ENCODE measurements around the gene ZNF165.
"Not testable (repeated sequence)": the region's sequence is repeated elsewhere in the genome, so short reads cannot be mapped to it uniquely, and the experiment has no call there.

The ZNF165 gene

GRCh38 chr6:28080381-28080630 lies at the start of gene ZNF165:
Gene ZNF165, plus strand, starts transcription at chr6:28080568. Its CDS starts 4,913 bp downstream, at chr6:28085481.
- not testable (repeated sequence) for DNase-seq (ENCODE audit: low read depth in 2 of 2, low spot score in 1 of 2)

- no peak for DNase-seq (ENCODE audit: low read depth in 2 of 2, low spot score in 1 of 2)
Measured at GRCh38 chr6:28053584-28053983, 26.8 kb upstream of the ZNF165 start.

- no peak for DNase-seq (ENCODE audit: low read depth in 2 of 2, low spot score in 1 of 2)
Measured at GRCh38 chr6:28060405-28060804, 20.0 kb upstream of the ZNF165 start.

GRCh38 chr6:28064272-28064671 lies 16.1 kb upstream of the ZNF165 start:
- DNase-seq (ENCODE audit: low read depth in 2 of 2, low spot score in 1 of 2), result no peak

GRCh38 chr6:28068067-28068466 lies 12.3 kb upstream of the ZNF165 start:
- no peak for DNase-seq (ENCODE audit: low read depth in 2 of 2, low spot score in 1 of 2)

- not testable (repeated sequence) for DNase-seq (ENCODE audit: low read depth in 2 of 2, low spot score in 1 of 2)
Measured at GRCh38 chr6:28070968-28071367, 9.4 kb upstream of the ZNF165 start.

GRCh38 chr6:28078050-28078449 lies 2.3 kb upstream of the ZNF165 start:
- DNase-seq (ENCODE audit: low read depth in 2 of 2, low spot score in 1 of 2), result no peak

- DNase-seq (ENCODE audit: low read depth in 2 of 2, low spot score in 1 of 2), result no peak
Measured at GRCh38 chr6:28078836-28079235, 1.5 kb upstream of the ZNF165 start.

- DNase-seq (ENCODE audit: low read depth in 2 of 2, low spot score in 1 of 2), result peak; percentile 81 to 83
Measured at GRCh38 chr6:28080631-28081485, 490 bp downstream of the ZNF165 start.

GRCh38 chr6:28081486-28081751 lies 1.1 kb downstream of the ZNF165 start:
- DNase-seq (ENCODE audit: low read depth in 2 of 2, low spot score in 1 of 2), result peak in 1 of 2 donors; percentile 4

GRCh38 chr6:28082939-28083338 lies 2.6 kb downstream of the ZNF165 start:
- DNase-seq (ENCODE audit: low read depth in 2 of 2, low spot score in 1 of 2), result no peak

GRCh38 chr6:28089054-28089453 lies 8.7 kb downstream of the ZNF165 start:
- no peak for DNase-seq (ENCODE audit: low read depth in 2 of 2, low spot score in 1 of 2)

GRCh38 chr6:28090917-28091586 lies 10.7 kb downstream of the ZNF165 start:
- DNase-seq (ENCODE audit: low read depth in 2 of 2, low spot score in 1 of 2), result no peak

- not testable (repeated sequence) for DNase-seq (ENCODE audit: low read depth in 2 of 2, low spot score in 1 of 2)
Measured at GRCh38 chr6:28102222-28102621, 21.9 kb downstream of the ZNF165 start.

- not testable (repeated sequence) for DNase-seq (ENCODE audit: low read depth in 2 of 2, low spot score in 1 of 2)
Measured at GRCh38 chr6:28102699-28103098, 22.3 kb downstream of the ZNF165 start.

GRCh38 chr6:28104392-28105244 lies 24.2 kb downstream of the ZNF165 start:
- DNase-seq (ENCODE audit: low read depth in 2 of 2, low spot score in 1 of 2), result peak; percentile 61 to 67

- DNase-seq (ENCODE audit: low read depth in 2 of 2, low spot score in 1 of 2), result no peak
Measured at GRCh38 chr6:28105245-28105639, 24.9 kb downstream of the ZNF165 start.

GRCh38 chr6:28107506-28107905 lies 27.1 kb downstream of the ZNF165 start:
- DNase-seq (ENCODE audit: low read depth in 2 of 2, low spot score in 1 of 2), result no peak

- no peak for DNase-seq (ENCODE audit: low read depth in 2 of 2, low spot score in 1 of 2)
Measured at GRCh38 chr6:28111964-28112363, 31.6 kb downstream of the ZNF165 start.

- DNase-seq (ENCODE audit: low read depth in 2 of 2, low spot score in 1 of 2), result no peak
Measured at GRCh38 chr6:28115799-28116198, 35.4 kb downstream of the ZNF165 start.

GRCh38 chr6:28117386-28118050 lies 37.1 kb downstream of the ZNF165 start:
- DNase-seq (ENCODE audit: low read depth in 2 of 2, low spot score in 1 of 2), result no peak
